Measurements from ENCODE around the gene DIPK1B.

Gene DIPK1B

DNA sequence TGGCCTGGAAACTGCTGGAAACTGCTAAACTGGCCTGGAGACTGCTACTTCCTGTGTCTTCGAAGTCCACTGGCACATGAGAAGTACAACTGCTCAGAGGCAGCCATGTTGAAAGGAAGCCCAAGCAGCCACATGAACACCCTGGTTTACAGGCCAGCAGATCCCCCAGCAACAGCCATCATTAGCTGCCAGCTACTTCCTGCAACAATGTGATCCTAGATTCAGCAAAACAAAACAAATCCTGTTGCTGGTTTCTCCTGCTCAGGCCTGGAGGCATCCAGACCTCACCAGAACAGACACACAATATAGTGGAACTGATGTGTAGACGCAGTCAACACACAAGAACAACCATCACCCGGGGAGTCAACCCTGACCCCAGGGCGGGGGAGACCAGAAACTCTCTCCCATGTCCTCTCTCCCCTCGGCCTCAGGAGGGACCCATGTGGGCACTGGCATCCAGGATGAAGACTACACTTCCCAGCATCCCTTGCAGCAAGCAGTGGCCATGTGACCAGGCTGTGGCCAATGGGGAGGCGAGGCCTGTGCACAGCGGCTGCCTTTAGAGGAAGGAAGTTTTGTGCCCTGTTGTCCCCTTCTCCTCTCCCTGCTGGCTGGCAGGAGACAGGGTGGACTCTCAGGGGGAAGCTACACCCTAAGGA lies 61.1 kb downstream of the DIPK1B start (continued):
- TF ChIP-seq, protein P1, sequence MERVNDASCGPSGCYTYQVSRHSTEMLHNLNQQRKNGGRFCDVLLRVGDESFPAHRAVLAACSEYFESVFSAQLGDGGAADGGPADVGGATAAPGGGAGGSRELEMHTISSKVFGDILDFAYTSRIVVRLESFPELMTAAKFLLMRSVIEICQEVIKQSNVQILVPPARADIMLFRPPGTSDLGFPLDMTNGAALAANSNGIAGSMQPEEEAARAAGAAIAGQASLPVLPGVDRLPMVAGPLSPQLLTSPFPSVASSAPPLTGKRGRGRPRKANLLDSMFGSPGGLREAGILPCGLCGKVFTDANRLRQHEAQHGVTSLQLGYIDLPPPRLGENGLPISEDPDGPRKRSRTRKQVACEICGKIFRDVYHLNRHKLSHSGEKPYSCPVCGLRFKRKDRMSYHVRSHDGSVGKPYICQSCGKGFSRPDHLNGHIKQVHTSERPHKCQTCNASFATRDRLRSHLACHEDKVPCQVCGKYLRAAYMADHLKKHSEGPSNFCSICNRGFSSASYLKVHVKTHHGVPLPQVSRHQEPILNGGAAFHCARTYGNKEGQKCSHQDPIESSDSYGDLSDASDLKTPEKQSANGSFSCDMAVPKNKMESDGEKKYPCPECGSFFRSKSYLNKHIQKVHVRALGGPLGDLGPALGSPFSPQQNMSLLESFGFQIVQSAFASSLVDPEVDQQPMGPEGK (tag by site-specific recombination; IDR thresholded peaks at IDR 0.05) = no peak
- TF ChIP-seq ZNF514 (tag by site-specific recombination; IDR thresholded peaks at IDR 0.05) (no peak), KLF10 (tag by site-specific recombination; IDR thresholded peaks at IDR 0.05) (no peak), ZNF544 (tag by site-specific recombination; IDR thresholded peaks at IDR 0.05) (no peak), GFI1B (tag by site-specific recombination; IDR thresholded peaks at IDR 0.05) (no peak), SALL2 (tag by site-specific recombination; IDR thresholded peaks at IDR 0.05; ENCODE audit: borderline replicate concordance) (no peak), ZNF211 (tag by site-specific recombination; IDR thresholded peaks at IDR 0.05; ENCODE audit: low read depth) (no peak), TRIM28 (IDR thresholded peaks at IDR 0.05; ENCODE audit: borderline replicate concordance, low read length) (peak; percentile 13; the same call in 1 of the 2 replicates), YY1 (tag by site-specific recombination; IDR thresholded peaks at IDR 0.05) (0 out of 2 replicates have a peak, but pooled peaks have one; percentile 18), ZFP69B (tag by site-specific recombination; IDR thresholded peaks at IDR 0.05) (no peak), PRDM6 (tag by site-specific recombination; IDR thresholded peaks at IDR 0.05) (no peak), ZNF26 (tag by site-specific recombination; IDR thresholded peaks at IDR 0.05) (no peak), ZNF394 (tag by site-specific recombination; IDR thresholded peaks at IDR 0.05; ENCODE audit: borderline replicate concordance) (peak; percentile 56; the same call in 1 of the 2 replicates), ZEB2 (tag by site-specific recombination; IDR thresholded peaks at IDR 0.05) (no peak), ZNF23 (tag by site-specific recombination; IDR thresholded peaks at IDR 0.05; ENCODE audit: borderline replicate concordance) (no peak), ZBTB20 (tag by site-specific recombination; IDR thresholded peaks at IDR 0.05) (no peak), KLF16 (tag by site-specific recombination; IDR thresholded peaks at IDR 0.05) (no peak), ZNF239 (tag by site-specific recombination; IDR thresholded peaks at IDR 0.05) (no peak)

Data from HEK293 (cell line).